GM18520 (cell line): ENCODE measurements around the gene CYYR1.

Experiments
- ATAC-seq: cut with Tn5 transposase; IDR thresholded peaks from one replicate; pipeline ENCODE4 v1.9.1; 2021; ENCODE audit not compliant: unreplicated experiment

Gene CYYR1

GRCh38 chr21:26443291-26443690 is 129.8 kb downstream of the CYYR1 start:
- ATAC-seq, result no peak

- ATAC-seq, result no peak
These were observed 131.9 kb downstream of the CYYR1 start for GRCh38 chr21:26441149-26441548.

GRCh38 chr21:26438976-26439375 is 134.1 kb downstream of the CYYR1 start:
- no peak for ATAC-seq

- ATAC-seq, result no peak
These were observed 135.6 kb downstream of the CYYR1 start for GRCh38 chr21:26437326-26438009.

GRCh38 chr21:26433386-26433785 is 139.7 kb downstream of the CYYR1 start:
- no peak for ATAC-seq

- ATAC-seq, result peak; percentile 75
These were observed 140.7 kb downstream of the CYYR1 start for GRCh38 chr21:26432410-26432809.

- ATAC-seq, result no peak
These were observed 147.5 kb downstream of the CYYR1 start for GRCh38 chr21:26425576-26425975.

GRCh38 chr21:26423511-26423910 is 149.6 kb downstream of the CYYR1 start:
- ATAC-seq, result no peak

- no peak for ATAC-seq
These were observed 150.4 kb downstream of the CYYR1 start for GRCh38 chr21:26422706-26423105.

GRCh38 chr21:26422138-26422537 is 150.9 kb downstream of the CYYR1 start:
- no peak for ATAC-seq

- ATAC-seq, result no peak
These were observed 151.4 kb downstream of the CYYR1 start for GRCh38 chr21:26421724-26422123.
